ENCODE measurements around the gene SCO2.
"Not testable (repeated sequence)": the region's sequence is repeated elsewhere in the genome, so short reads cannot be mapped to it uniquely, and the experiment has no call there.

The SCO2 gene

GRCh38 chr22:50530877-50531545 is 5.6 kb upstream of the SCO2 start:
- no peak for DNase-seq

DNA sequence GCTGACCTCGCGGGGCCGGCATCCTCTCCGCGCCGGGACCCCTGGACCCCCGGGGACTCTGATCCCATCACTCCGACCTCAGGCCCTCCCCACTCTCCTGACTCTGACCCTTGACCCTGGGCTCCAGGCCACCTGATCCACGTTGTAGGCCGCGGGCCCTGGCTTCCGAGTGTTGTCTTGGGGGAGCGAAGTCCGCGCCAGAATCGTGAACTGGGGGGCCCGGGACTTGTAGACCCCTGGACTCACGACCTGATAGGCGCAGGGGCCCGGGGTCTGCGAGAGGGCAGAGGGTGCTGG is 5.1 kb upstream of the SCO2 start:
- DNase-seq: no peak

- DNase-seq: no peak
Measured at GRCh38 chr22:50529897-50530579, 4.6 kb upstream of the SCO2 start, which contains the start of gene TYMP. Gene TYMP, minus strand, starts transcription at chr22:50530012. Its CDS starts 303 bp downstream, at chr22:50529709.

DNA sequence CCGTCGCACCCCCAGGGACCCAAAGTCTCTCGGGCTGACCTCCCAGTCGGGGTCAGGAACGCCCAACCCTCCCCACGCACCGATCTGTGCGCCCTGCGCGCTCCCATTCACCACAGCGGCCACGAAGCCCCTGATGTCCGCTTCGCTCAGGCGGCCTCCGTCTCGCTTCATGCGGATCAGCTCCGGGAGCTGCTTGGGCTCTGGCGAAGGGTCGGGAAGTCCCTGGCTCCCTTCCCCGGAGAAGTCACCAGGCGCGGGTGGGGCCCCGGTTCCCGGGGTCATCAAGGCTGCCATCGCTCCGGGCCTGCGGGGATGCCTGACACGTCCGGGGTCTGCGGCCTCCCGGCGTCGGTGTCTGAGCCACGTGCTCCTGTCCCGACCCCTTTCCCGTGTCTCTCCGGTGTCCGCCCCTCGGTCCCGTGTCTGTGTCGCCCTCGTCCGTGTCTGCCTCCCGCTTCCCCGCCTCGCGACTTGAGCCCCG is 4.1 kb upstream of the SCO2 start:
- DNase-seq: no peak

- DNase-seq: no peak
Measured at GRCh38 chr22:50528682-50529415, 3.5 kb upstream of the SCO2 start.

GRCh38 chr22:50527921-50528681 is 2.7 kb upstream of the SCO2 start:
- no peak for DNase-seq

DNA sequence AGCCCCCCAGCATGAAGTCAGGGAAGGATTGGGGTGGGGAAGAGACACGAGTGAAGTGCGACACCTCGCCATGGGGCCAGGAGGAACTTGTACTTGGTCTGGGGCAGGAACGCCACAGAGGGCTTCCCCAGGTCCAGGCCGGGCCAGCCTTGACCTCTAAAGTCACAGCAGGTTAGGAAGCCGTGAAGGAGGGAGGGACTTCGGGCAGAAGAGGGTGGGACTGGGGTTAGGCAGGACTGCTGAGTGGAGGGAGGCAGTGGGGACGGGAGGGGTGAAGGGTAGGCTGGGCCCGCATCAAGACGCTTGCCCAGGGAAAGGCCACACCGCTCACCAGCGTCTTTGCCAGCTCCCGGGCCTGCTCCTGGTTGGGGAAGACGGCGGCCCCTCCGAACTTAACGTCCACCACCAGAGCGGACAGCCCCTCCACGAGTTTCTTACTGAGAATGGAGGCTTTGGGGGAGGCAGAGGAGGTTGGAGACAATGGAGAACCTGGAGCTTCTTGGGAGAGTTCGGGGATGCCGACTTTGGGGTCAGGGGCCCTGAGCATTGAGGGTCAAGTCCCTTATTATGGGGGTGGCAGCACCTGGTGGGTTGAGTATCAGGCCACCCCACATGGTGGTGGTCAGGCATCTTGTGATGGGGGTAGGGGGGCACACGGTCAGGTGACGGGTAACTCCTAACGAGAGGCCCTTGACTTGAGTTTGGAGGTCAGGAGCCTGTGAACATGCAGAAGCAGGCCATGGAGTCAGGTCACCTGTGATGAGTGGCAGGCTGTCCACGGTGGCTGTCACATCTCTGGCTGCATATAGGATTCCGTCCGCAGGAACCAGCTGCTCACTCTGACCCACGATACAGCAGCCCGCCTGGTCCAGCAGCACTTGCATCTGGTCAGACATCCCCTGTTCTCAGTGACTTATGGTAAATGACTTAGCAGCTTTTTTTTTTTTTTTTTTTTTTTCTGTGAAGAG is 1.7 kb upstream of the SCO2 start:
- DNase-seq: no peak

GRCh38 chr22:50526108-50526833 is 873 bp upstream of the SCO2 start:
- DNase-seq: no peak

GRCh38 chr22:50525858-50526107 is 385 bp upstream of the SCO2 start:
- no peak for DNase-seq

DNA sequence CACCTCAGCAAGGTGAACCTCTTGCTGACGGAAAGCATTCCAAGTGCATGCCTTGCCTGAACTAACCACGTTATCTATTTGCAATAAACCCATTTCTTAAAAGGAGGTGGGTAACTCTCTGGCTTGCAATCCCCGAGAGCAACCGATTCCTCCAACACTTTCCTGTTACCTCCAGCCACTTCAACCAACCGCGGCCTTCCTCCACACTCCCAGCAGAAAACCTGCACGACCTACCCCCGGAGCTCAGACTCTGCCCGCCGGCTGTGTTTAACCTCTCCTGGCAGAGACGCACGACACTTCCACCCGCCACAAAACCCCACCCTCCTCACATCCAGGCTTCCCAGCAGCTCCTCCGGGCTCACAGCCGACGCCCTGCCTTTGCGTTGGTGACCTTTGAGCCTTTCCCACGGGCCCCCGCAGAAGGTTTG is 708 bp downstream of the SCO2 start:
- DNase-seq: no peak

DNA sequence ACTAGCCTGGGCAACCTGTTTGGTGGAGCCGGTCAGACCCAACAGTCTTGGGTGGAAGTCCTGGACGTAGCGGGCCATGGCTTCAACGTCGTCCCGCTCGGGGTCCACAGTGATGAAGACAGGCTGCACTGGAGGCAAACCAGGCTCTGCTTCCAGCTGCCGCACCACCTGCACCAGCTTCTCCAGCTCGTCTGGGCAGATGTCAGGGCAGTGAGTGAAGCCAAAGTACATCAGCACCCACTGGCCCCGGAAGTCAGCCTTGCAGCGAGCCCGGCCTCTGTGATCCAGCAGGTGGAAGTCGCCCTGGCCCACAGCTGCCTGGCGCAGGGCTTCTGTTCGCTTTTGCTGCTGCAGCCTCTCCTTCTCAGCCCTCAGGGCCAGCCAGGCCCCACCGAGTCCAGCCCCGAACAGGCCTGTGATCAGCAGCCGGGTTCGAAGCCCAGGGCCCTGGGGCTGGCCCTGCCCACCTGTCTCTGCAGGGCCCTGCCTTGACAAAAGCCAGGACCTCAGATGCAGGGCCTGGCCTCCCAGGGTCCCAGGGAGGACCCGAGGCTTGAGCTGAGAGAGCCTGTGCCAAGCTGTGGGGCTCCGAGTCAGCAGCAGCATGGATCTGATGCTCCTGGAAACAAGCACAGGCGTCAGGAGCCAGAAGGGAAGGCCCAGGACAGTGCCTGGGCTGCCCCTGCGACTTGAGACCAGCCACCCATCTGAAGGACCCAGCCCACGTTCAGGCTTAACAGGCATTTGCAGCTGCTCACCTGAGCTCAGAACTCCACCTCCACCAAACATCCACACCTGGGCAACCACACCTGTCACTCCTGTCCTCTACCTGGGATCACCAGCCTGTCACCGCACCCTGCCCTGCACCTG is 1.4 kb downstream of the SCO2 start:
- no peak for DNase-seq

DNA sequence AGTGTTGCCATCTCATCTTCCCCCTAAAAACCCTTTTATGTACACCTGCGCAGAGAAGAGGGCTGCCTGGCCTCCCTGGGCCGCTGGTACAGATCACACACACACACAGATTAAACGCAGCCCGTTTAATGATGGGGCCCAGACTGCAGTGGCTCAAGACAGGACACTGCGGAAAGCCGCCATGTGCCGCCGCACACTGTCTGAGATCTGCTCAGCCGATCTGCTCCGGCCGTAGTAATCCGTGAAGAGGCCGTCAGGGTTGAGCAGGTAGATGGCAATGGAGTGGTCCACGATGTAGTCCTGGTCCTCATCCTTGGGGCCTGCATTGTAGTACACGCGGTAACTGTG is 2.0 kb downstream of the SCO2 start:
- DNase-seq: no peak

GRCh38 chr22:50522806-50523438 is 2.5 kb downstream of the SCO2 start:
- DNase-seq: no peak

DNA sequence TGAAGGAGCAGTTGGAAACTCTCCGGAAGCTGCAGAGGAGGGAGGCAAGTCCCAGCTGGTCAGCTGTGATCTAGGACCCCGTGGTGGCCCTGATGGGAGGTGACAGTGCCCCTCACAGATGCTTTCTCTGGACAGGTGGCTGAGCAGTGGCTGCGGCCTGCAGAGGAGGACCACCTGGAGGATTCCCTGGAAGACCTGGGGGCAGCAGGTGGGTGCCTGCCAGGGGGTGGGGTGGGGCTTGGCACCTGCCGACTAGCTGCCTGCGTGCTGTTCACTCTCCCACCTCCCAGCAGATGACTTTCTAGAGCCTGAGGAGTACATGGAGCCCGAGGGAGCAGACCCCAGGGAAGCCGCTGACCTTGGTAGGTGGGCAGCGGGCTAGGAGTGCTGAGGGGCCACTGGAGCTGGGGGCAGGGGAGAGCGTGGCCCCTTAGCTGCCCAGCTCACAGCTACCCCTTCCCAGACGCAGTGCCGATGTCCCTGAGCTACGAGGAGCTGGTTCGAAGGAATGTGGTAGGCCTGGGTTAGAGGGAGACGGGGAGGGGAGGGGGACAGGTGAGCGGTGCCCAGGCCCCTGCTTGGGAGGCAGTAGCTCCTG is 3.1 kb downstream of the SCO2 start:
- no peak for DNase-seq

- DNase-seq: no peak
Measured at GRCh38 chr22:50521710-50522109, 3.7 kb downstream of the SCO2 start.

- DNase-seq: no peak
Measured at GRCh38 chr22:50520826-50521453, 4.5 kb downstream of the SCO2 start.

DNA sequence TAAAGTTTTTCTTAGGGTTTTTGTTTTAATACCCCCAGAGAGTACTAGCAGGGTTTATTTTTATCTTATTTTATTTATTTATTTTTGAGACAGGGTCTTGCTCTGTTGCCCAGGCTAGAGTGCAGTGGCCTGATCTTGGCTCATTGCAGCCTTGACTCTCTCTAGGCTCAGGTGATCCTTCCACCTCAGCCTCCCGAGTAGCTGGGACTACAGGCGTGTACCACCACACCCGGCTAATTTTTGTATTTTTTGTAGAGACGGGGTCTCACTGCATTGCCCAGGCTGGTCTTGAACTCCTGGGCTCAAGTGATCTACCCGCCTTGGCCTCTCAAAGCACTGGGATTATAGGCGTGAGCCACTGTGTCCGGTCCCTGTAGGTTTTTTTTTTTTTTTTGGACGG is 5.2 kb downstream of the SCO2 start:
- not testable (repeated sequence) for DNase-seq

DNA sequence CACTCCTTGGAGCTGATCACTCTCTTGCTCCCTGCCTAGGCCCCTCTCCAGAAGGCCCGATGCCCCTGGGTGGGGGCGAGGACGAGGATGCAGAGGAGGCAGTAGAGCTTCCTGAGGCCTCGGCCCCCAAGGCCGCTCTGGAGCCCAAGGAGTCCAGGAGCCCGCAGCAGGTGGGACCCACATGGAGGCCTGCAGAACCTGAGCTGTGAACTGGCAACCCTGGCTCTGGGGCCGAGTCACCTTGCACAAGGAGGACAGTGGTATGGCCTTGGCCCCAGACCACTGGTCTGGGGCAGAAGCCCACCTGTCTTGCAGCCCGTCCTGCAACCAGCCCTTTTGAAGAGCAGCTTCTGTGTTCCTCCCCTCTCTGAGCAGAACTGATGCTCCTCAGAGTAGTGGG is 6.2 kb downstream of the SCO2 start:
- no peak for DNase-seq

- no peak for DNase-seq
Measured at GRCh38 chr22:50518606-50519005, 6.8 kb downstream of the SCO2 start.
